Mesenchymal stem cell (in vitro differentiated cells and primary cell): ENCODE results near the gene FHIT.

Experiments used
- DNase-seq: peaks from one replicate; pipeline ENCODE4 v3.0.0-alpha.2; 2013
- H2AFZ ChIP-seq: one replicate; pipeline ENCODE4 v1.6.1; 2013; ENCODE audit warnings: low read depth, mild to moderate bottlenecking, control low read depth, inconsistent platforms, low read length, moderate library complexity
- H2AK5ac ChIP-seq: 2 replicates; pipeline ENCODE4 v1.6.1; 2013; ENCODE audit warnings: low read length, moderate library complexity, mild to moderate bottlenecking, inconsistent platforms; ENCODE audit not compliant: severe bottlenecking
- H2BK120ac ChIP-seq: one replicate; pipeline ENCODE4 v1.6.1; 2013; ENCODE audit warnings: low read depth, mild to moderate bottlenecking, inconsistent platforms, low read length, moderate library complexity
- H2BK12ac ChIP-seq, 2 experiments: one replicate each; pipeline ENCODE4 v1.6.1; 2013; ENCODE audit warnings: inconsistent platforms in 2 of 2, low read length in 2 of 2, mild to moderate bottlenecking in 2 of 2, moderate library complexity in 2 of 2, control low read depth in 1 of 2
- H2BK15ac ChIP-seq: one replicate; pipeline ENCODE4 v1.6.1; 2013; ENCODE audit warnings: mild to moderate bottlenecking, low read depth, inconsistent platforms; ENCODE audit not compliant: poor library complexity, severe bottlenecking
- H2BK5ac ChIP-seq: 2 replicates; pipeline ENCODE4 v1.6.1; 2013; ENCODE audit warnings: low read depth, mild to moderate bottlenecking, low read length, control low read depth, inconsistent platforms; ENCODE audit not compliant: poor library complexity, severe bottlenecking
- H3K14ac ChIP-seq, 2 experiments: one replicate each; pipeline ENCODE4 v1.6.1; 2013; ENCODE audit warnings: inconsistent platforms in 2 of 2, low read length in 2 of 2, control low read depth in 1 of 2, mild to moderate bottlenecking in 1 of 2, moderate library complexity in 1 of 2
- H3K18ac ChIP-seq, 2 experiments: one replicate each; pipeline ENCODE4 v1.6.1; 2013; ENCODE audit warnings: inconsistent platforms in 2 of 2, low read length in 2 of 2, control low read depth in 1 of 2, low read depth in 1 of 2, mild to moderate bottlenecking in 1 of 2
- H3K23ac ChIP-seq, 2 experiments: one replicate each; pipeline ENCODE4 v1.6.1; 2013; ENCODE audit warnings: inconsistent platforms in 2 of 2, low read length in 2 of 2, mild to moderate bottlenecking in 2 of 2, moderate library complexity in 2 of 2, control low read depth in 1 of 2
- H3K27ac ChIP-seq: 2 replicates; pipeline ENCODE4 v1.5.1; 2013; ENCODE audit warnings: mild to moderate bottlenecking, moderate library complexity, low read length, control low read depth, inconsistent platforms; ENCODE audit not compliant: poor library complexity, severe bottlenecking
- H3K27me3 ChIP-seq, 2 experiments: 2 replicates each; pipeline versions ENCODE4 v1.6.1 to v1.7.0; 2013; ENCODE audit warnings: low read length in 2 of 2, mild to moderate bottlenecking in 2 of 2, moderate library complexity in 2 of 2, control low read depth in 1 of 2, inconsistent platforms in 1 of 2; ENCODE audit not compliant: control insufficient read depth in 1 of 2, insufficient read depth in 1 of 2
- H3K36me3 ChIP-seq, 2 experiments: 2 replicates each; pipeline versions ENCODE4 v1.6.1 to v1.7.0; 2013; ENCODE audit warnings: low read length in 2 of 2, control low read depth in 1 of 2, inconsistent platforms in 1 of 2, low read depth in 1 of 2, mild to moderate bottlenecking in 1 of 2; ENCODE audit not compliant: insufficient read depth in 2 of 2, control insufficient read depth in 1 of 2
- H3K4ac ChIP-seq, 2 experiments: one replicate each; pipeline ENCODE4 v1.6.1; 2013; ENCODE audit warnings: inconsistent platforms in 2 of 2, low read length in 2 of 2, mild to moderate bottlenecking in 2 of 2, moderate library complexity in 2 of 2, control low read depth in 1 of 2, low read depth in 1 of 2
- H3K4me1 ChIP-seq: 2 replicates; pipeline ENCODE4 v1.6.1; 2013; ENCODE audit warnings: low read depth, low read length, control low read depth; ENCODE audit not compliant: control insufficient read depth, insufficient read depth
- H3K4me2 ChIP-seq: 2 replicates; pipeline ENCODE4 v1.6.1; 2013; ENCODE audit warnings: low read length, mild to moderate bottlenecking, inconsistent platforms; ENCODE audit not compliant: poor library complexity, severe bottlenecking
- H3K4me3 ChIP-seq, 2 experiments: 2 replicates each; pipeline versions ENCODE4 v1.5.1 to v1.7.0; 2013; ENCODE audit warnings: low read length in 2 of 2, mild to moderate bottlenecking in 2 of 2, control low read depth in 1 of 2, low read depth in 1 of 2; ENCODE audit not compliant: insufficient read depth in 1 of 2
- H3K79me1 ChIP-seq: replicated peaks from 2 replicates; pipeline ENCODE4 v1.6.1; 2013; ENCODE audit warnings: mild to moderate bottlenecking, control low read depth, low read length, inconsistent platforms; ENCODE audit not compliant: poor library complexity, severe bottlenecking
- H3K9ac ChIP-seq: 2 replicates; pipeline ENCODE4 v1.7.0; 2013; ENCODE audit warnings: mild to moderate bottlenecking, low read length, moderate library complexity
- H3K9me3 ChIP-seq: 2 replicates; pipeline ENCODE4 v1.7.0; 2013; ENCODE audit warnings: mild to moderate bottlenecking, low read length; ENCODE audit not compliant: control insufficient read depth
- H4K8ac ChIP-seq: one replicate; pipeline ENCODE4 v1.6.1; 2013; ENCODE audit warnings: inconsistent platforms, mild to moderate bottlenecking, low read length, moderate library complexity
- H4K91ac ChIP-seq: one replicate; pipeline ENCODE4 v1.6.1; 2013; ENCODE audit warnings: mild to moderate bottlenecking, low read length, inconsistent platforms
- WGBS: methylation state at CpG from one replicate; pipeline ENCODE4 v1.1.7; 2013; ENCODE audit warnings: mixed read lengths; 5-methylcytosine and 5-hydroxymethylcytosine counted together

The FHIT gene

GRCh38 chr3:59843821-59844220, 1407.4 kb downstream of the FHIT start:
- Histone ChIP-seq H3K27ac (no peak overlapping the region), H3K36me3 (no peaks in the 10 kb centered on the region), H2AK5ac (no peak overlapping the region), H4K91ac (no peak overlapping the region), H2BK120ac (no peak overlapping the region), H3K79me1 (no peaks in the 10 kb centered on the region), H3K18ac (no peak overlapping the region), H3K9me3 (no peaks in the 10 kb centered on the region), H2AFZ (no peak overlapping the region), H3K4me3 (no peak overlapping the region), H2BK5ac (no peak overlapping the region), H3K9ac (no peak overlapping the region), H3K14ac (no peak overlapping the region), H2BK12ac (no peak overlapping the region), H2BK15ac (no peak overlapping the region), H3K4me1 (peaks cover 2% of the 10 kb centered on the region), H3K23ac (no peak overlapping the region), H3K27me3 (no peaks in the 10 kb centered on the region), H3K4ac (no peak overlapping the region), H3K4me2 (no peak overlapping the region), H4K8ac (no peak overlapping the region)
- 80% methylated on average over 1 of the region's 1 CpG for WGBS
- no peak for DNase-seq

GRCh38 chr3:59839810-59840515, 1411.3 kb downstream of the FHIT start:
- no peak overlapping the region for H3K4ac ChIP-seq
- no peak overlapping the region for H2AK5ac ChIP-seq
- H4K91ac ChIP-seq: no peak overlapping the region
- H3K9ac ChIP-seq: no peak overlapping the region
- no peak overlapping the region for H4K8ac ChIP-seq
- no peak for DNase-seq
- no peak overlapping the region for H3K4me3 ChIP-seq
- no peak overlapping the region for H3K14ac ChIP-seq
- no peaks in the 10 kb centered on the region for H3K9me3 ChIP-seq
- no peak overlapping the region for H3K23ac ChIP-seq
- no peak overlapping the region for H3K27ac ChIP-seq
- H3K27me3 ChIP-seq: no peaks in the 10 kb centered on the region
- 60% methylated on average over 1 of the region's 1 CpG for WGBS
- no peak overlapping the region for H2AFZ ChIP-seq
- no peak overlapping the region for H2BK5ac ChIP-seq
- no peaks in the 10 kb centered on the region for H3K36me3 ChIP-seq
- H3K4me2 ChIP-seq: no peak overlapping the region
- no peak overlapping the region for H2BK120ac ChIP-seq
- H3K18ac ChIP-seq: no peak overlapping the region
- no peak overlapping the region for H2BK12ac ChIP-seq
- no peak overlapping the region for H2BK15ac ChIP-seq
- peaks cover 2% of the 10 kb centered on the region for H3K4me1 ChIP-seq
- no peaks in the 10 kb centered on the region for H3K79me1 ChIP-seq

- H2BK15ac ChIP-seq: no peak overlapping the region
- H3K79me1 ChIP-seq: no peaks in the 10 kb centered on the region
- no peaks in the 10 kb centered on the region for H3K36me3 ChIP-seq
- no peak overlapping the region for H4K8ac ChIP-seq
- no peak overlapping the region for H3K4me2 ChIP-seq
- no peak overlapping the region for H2AK5ac ChIP-seq
- H4K91ac ChIP-seq: no peak overlapping the region
- H3K27ac ChIP-seq: no peak overlapping the region
- H3K9me3 ChIP-seq: no peaks in the 10 kb centered on the region
- H3K27me3 ChIP-seq: no peaks in the 10 kb centered on the region
- no peak overlapping the region for H3K4me3 ChIP-seq
- H3K9ac ChIP-seq: no peak overlapping the region
- no peak overlapping the region for H3K23ac ChIP-seq
- H3K4me1 ChIP-seq: peaks cover 2% of the 10 kb centered on the region
- H2BK120ac ChIP-seq: no peak overlapping the region
- peak; percentile 71 for DNase-seq
- no peak overlapping the region for H2BK5ac ChIP-seq
- H2AFZ ChIP-seq: no peak overlapping the region
- no peak overlapping the region for H3K14ac ChIP-seq
- WGBS: 79% methylated on average over 3 of the region's 3 CpGs
- H3K4ac ChIP-seq: no peak overlapping the region
- H2BK12ac ChIP-seq: peak overlapping the region in 1 of 2 experiments; percentile 50
- peak overlapping the region in 1 of 2 experiments; percentile 29 for H3K18ac ChIP-seq
Observed at GRCh38 chr3:59839283-59839682, 1412.0 kb downstream of the FHIT start.

- H3K18ac ChIP-seq: no peak overlapping the region
- no peak overlapping the region for H2BK15ac ChIP-seq
- no peak overlapping the region for H4K91ac ChIP-seq
- H3K9ac ChIP-seq: no peak overlapping the region
- no peak overlapping the region for H4K8ac ChIP-seq
- no peaks in the 10 kb centered on the region for H3K27me3 ChIP-seq
- DNase-seq: peak; percentile 16
- no peaks in the 10 kb centered on the region for H3K36me3 ChIP-seq
- H3K27ac ChIP-seq: no peak overlapping the region
- H2BK5ac ChIP-seq: no peak overlapping the region
- H3K23ac ChIP-seq: no peak overlapping the region
- H3K4me3 ChIP-seq: no peak overlapping the region
- H3K9me3 ChIP-seq: no peaks in the 10 kb centered on the region
- no peak overlapping the region for H3K4me2 ChIP-seq
- peaks cover 2% of the 10 kb centered on the region for H3K4me1 ChIP-seq
- no peak overlapping the region for H2AFZ ChIP-seq
- H2BK120ac ChIP-seq: no peak overlapping the region
- no peak overlapping the region for H3K4ac ChIP-seq
- H3K79me1 ChIP-seq: no peaks in the 10 kb centered on the region
- no peak overlapping the region for H2AK5ac ChIP-seq
- 62% methylated on average over 2 of the region's 3 CpGs for WGBS
- no peak overlapping the region for H3K14ac ChIP-seq
- no peak overlapping the region for H2BK12ac ChIP-seq
Observed at GRCh38 chr3:59836531-59836930, 1414.7 kb downstream of the FHIT start.
